22Rv1 (cell line): ENCODE results near the gene COX7A2.

ENCODE experiments used
- CTCF ChIP-seq: fragments of 450-650 bp; IDR thresholded peaks from 2 replicates; pipeline ENCODE4 v1.5.1; 2017; ENCODE audit warnings: mild to moderate bottlenecking
- ZFX ChIP-seq: fragments of 450-650 bp; IDR thresholded peaks from 2 replicates; pipeline ENCODE4 v1.6.1; 2017; ENCODE audit warnings: antibody characterized with exemption, borderline replicate concordance

GRCh38 chr6:75202676-75203131 lies 40.9 kb downstream of the COX7A2 start:
- TF ChIP-seq CTCF (no peak), ZFX (no peak)
